Peyer's patch (tissue), 4 donors: Measurements from ENCODE around the gene BMPR1B. TPM values are rescaled to one million over a fixed set of nuclear protein-coding genes. Genes with fewer than 3 reads are reported as not detected.

Experiments used
- DNase-seq, 3 donors: peaks; one replicate each; pipeline ENCODE4 v3.0.0-alpha.2; 2017 to 2019
- H3K27ac ChIP-seq, 4 donors: fragments of 200-600 bp; sonication (generic); one replicate each; pipeline ENCODE4 v1.5.1; 2016 to 2019
- H3K27me3 ChIP-seq, 2 donors: fragments of 200-600 bp; sonication (generic); one replicate each; pipeline ENCODE4 v1.5.1; 2019
- H3K36me3 ChIP-seq, 3 donors: fragments of 200-600 bp; sonication (generic); one replicate each; pipeline ENCODE4 v1.5.1; 2016 to 2019
- H3K4me1 ChIP-seq, 4 donors: fragments of 200-600 bp; sonication (generic); one replicate each; pipeline ENCODE4 v1.5.1; 2016 to 2019
- H3K4me3 ChIP-seq, 4 donors: fragments of 200-600 bp; sonication (generic); 1 replicate in 3 of 4; 2 replicates in 1 of 4; pipeline ENCODE4 v1.5.1; 2016 to 2019; ENCODE audit warnings: mild to moderate bottlenecking in 1 of 4
- H3K9me3 ChIP-seq, 4 donors: fragments of 200-600 bp; sonication (generic); one replicate each; pipeline ENCODE4 v1.5.1; 2016 to 2019; ENCODE audit warnings: mild to moderate bottlenecking in 1 of 4
- CTCF ChIP-seq, 6 experiments: fragments of 450-650 bp in 4 of 6; fragments of 200-600 bp in 2 of 6; sonication (generic) in 1 of 6; IDR thresholded peaks; one replicate each; pipeline ENCODE4 v1.5.1; 2017 to 2019; ENCODE audit warnings: antibody characterized with exemption in 6 of 6, mild to moderate bottlenecking in 3 of 6, moderate library complexity in 1 of 6
- POLR2A ChIP-seq, 2 donors: fragments of 450-650 bp; IDR thresholded peaks; one replicate each; pipeline ENCODE4 v1.5.1; 2017; ENCODE audit warnings: antibody characterized with exemption in 2 of 2, mild to moderate bottlenecking in 2 of 2, moderate library complexity in 2 of 2
- total RNA-seq, 4 donors: library from RNA; depleted of rRNA; stranded (reverse); fragments of >200 nt; gene quantifications; one replicate each; pipeline ENCODE4 v1.1.0, GENCODE V29; 2016

BMPR1B gene
- total RNA-seq, 4 donors from 2014 or later: not detected

- no peak for TF ChIP-seq POLR2A (IDR thresholded peaks at IDR 0.05)
- no peak for TF ChIP-seq CTCF (IDR thresholded peaks at IDR 0.05)
- no peaks in the 10 kb centered on the region for H3K27me3 ChIP-seq
- no peak for DNase-seq
Measured at GRCh38 chr4:95092766-95093165, 335.0 kb downstream of the BMPR1B start.

GRCh38 chr4:95093460-95093859 is 335.7 kb downstream of the BMPR1B start:
- no peaks in the 10 kb centered on the region for H3K4me1 ChIP-seq
- H3K9me3 ChIP-seq: no peaks in the 10 kb centered on the region
- H3K36me3 ChIP-seq: no peaks in the 10 kb centered on the region
- H3K4me3 ChIP-seq: no peak overlapping the region
- H3K27me3 ChIP-seq: no peaks in the 10 kb centered on the region
- no peak overlapping the region for H3K27ac ChIP-seq
- DNase-seq: no peak
- TF ChIP-seq CTCF (IDR thresholded peaks at IDR 0.05): no peak
- no peak for TF ChIP-seq POLR2A (IDR thresholded peaks at IDR 0.05)

More at GRCh38 chr4:95092766-95093165, 335.0 kb downstream of the BMPR1B start:
- Histone ChIP-seq H3K36me3 (no peaks in the 10 kb centered on the region), H3K27ac (no peak overlapping the region), H3K9me3 (no peaks in the 10 kb centered on the region), H3K4me1 (no peaks in the 10 kb centered on the region), H3K4me3 (no peak overlapping the region)

- no peaks in the 10 kb centered on the region for H3K4me1 ChIP-seq
- TF ChIP-seq POLR2A (IDR thresholded peaks at IDR 0.05) (no peak), CTCF (IDR thresholded peaks at IDR 0.05) (no peak)
- H3K9me3 ChIP-seq: no peaks in the 10 kb centered on the region
- no peak overlapping the region for H3K4me3 ChIP-seq
- no peaks in the 10 kb centered on the region for H3K27me3 ChIP-seq
- DNase-seq: no peak
- H3K27ac ChIP-seq: no peak overlapping the region
- no peaks in the 10 kb centered on the region for H3K36me3 ChIP-seq
Measured at GRCh38 chr4:95093936-95094929, 336.5 kb downstream of the BMPR1B start.

- no peak for DNase-seq
- TF ChIP-seq POLR2A (IDR thresholded peaks at IDR 0.05) (no peak), CTCF (IDR thresholded peaks at IDR 0.05) (peak in 1 of 6 experiments; percentile 18)
- Histone ChIP-seq H3K27me3 (no peaks in the 10 kb centered on the region), H3K27ac (no peak overlapping the region), H3K4me1 (no peaks in the 10 kb centered on the region), H3K36me3 (no peaks in the 10 kb centered on the region), H3K9me3 (no peaks in the 10 kb centered on the region), H3K4me3 (no peak overlapping the region)
Measured at GRCh38 chr4:95095348-95095974, 337.7 kb downstream of the BMPR1B start.

GRCh38 chr4:95102162-95102790 is 344.5 kb downstream of the BMPR1B start:
- Histone ChIP-seq H3K4me1 (no peaks in the 10 kb centered on the region), H3K36me3 (no peaks in the 10 kb centered on the region), H3K27ac (no peak overlapping the region), H3K9me3 (no peaks in the 10 kb centered on the region), H3K27me3 (no peaks in the 10 kb centered on the region), H3K4me3 (no peak overlapping the region)
- no peak for DNase-seq
- peak in 1 of 6 experiments; percentile 4 for TF ChIP-seq CTCF (IDR thresholded peaks at IDR 0.05)
- no peak for TF ChIP-seq POLR2A (IDR thresholded peaks at IDR 0.05)
